IMR-90 (cell line): ENCODE data around the gene FGGY. TPM values are rescaled to one million over a fixed set of nuclear protein-coding genes. Genes with fewer than 3 reads are reported as not detected.

Experiments used
- ATAC-seq: fragments of 200-7000 bp; cut with Tn5 transposase; 2 replicates; pipeline ENCODE4 v1.9.1; 2020; ENCODE audit warnings: low read depth, mild to moderate bottlenecking, moderate library complexity
- BruUV-seq: library from RNA; stranded (reverse); fragments of 400-500 nt; replicated peaks from 2 replicates; lab custom pipeline; 2021; lab: Mats Ljungman, UMichigan
- CTCF ChIA-PET: fragments of 300-600 bp; formaldehyde crosslinking; extraction: SDS; loops from one replicate; lab custom pipeline; 2021; ENCODE audit warnings: antibody characterized with exemption; lab: Yijun Ruan, JAX
- POLR2A ChIA-PET: fragments of 300-600 bp; sonication (Branson Sonifier 250); formaldehyde crosslinking; loops from one replicate; lab custom pipeline; 2022; ENCODE audit warnings: antibody characterized with exemption; ENCODE audit not compliant: unreplicated experiment; lab: Charles Lee
- DNase-seq: peaks from one replicate; pipeline ENCODE4 v3.0.0; 2013
- H2AFZ ChIP-seq: replicated peaks from 2 replicates; pipeline ENCODE3; 2013; ENCODE audit warnings: low read length, mild to moderate bottlenecking; ENCODE audit not compliant: poor library complexity
- H2AK5ac ChIP-seq: 2 replicates; pipeline ENCODE4 v1.6.1; 2013; ENCODE audit warnings: low read depth, low read length, inconsistent platforms
- H2AK9ac ChIP-seq: replicated peaks from 2 replicates; pipeline ENCODE3; 2013; ENCODE audit warnings: mild to moderate bottlenecking, low read depth, low read length, moderate library complexity; ENCODE audit not compliant: poor library complexity
- H2BK120ac ChIP-seq: 2 replicates; pipeline ENCODE4 v1.6.1; 2013; ENCODE audit warnings: low read depth, low read length, inconsistent platforms
- H2BK15ac ChIP-seq: 3 replicates; pipeline ENCODE4 v1.6.1; 2013; ENCODE audit warnings: low read depth, low read length, inconsistent platforms
- H2BK20ac ChIP-seq: 2 replicates; pipeline ENCODE4 v1.6.1; 2013; ENCODE audit warnings: low read depth, mild to moderate bottlenecking, inconsistent platforms, low read length, moderate library complexity
- H2BK5ac ChIP-seq: 2 replicates; pipeline ENCODE4 v1.6.1; 2013; ENCODE audit warnings: mild to moderate bottlenecking, low read depth, low read length, inconsistent platforms; ENCODE audit not compliant: poor library complexity, severe bottlenecking
- H3K14ac ChIP-seq: replicated peaks from 2 replicates; pipeline ENCODE4 v1.6.1; 2013; ENCODE audit warnings: low read depth, low read length, inconsistent platforms
- H3K18ac ChIP-seq: 2 replicates; pipeline ENCODE4 v1.6.1; 2013; ENCODE audit warnings: low read depth, low read length, control low read depth
- H3K23ac ChIP-seq: 2 replicates; pipeline ENCODE4 v1.6.1; 2013; ENCODE audit warnings: low read depth, low read length, inconsistent platforms
- H3K27ac ChIP-seq: 2 replicates; pipeline ENCODE4 v1.5.1; 2013; ENCODE audit warnings: mild to moderate bottlenecking, control low read depth, low read length; ENCODE audit not compliant: insufficient read depth
- H3K27me3 ChIP-seq: 2 replicates; pipeline ENCODE4 v1.6.1; 2013; ENCODE audit warnings: low read length; ENCODE audit not compliant: control insufficient read depth, insufficient read depth
- H3K36me3 ChIP-seq: 2 replicates; pipeline ENCODE4 v1.6.1; 2013; ENCODE audit warnings: low read length, mixed read lengths; ENCODE audit not compliant: control insufficient read depth, insufficient read depth
- H3K4ac ChIP-seq: 2 replicates; pipeline ENCODE4 v1.6.1; 2013; ENCODE audit warnings: low read depth, low read length, inconsistent platforms
- H3K4me1 ChIP-seq: 2 replicates; pipeline ENCODE4 v1.6.1; 2013; ENCODE audit warnings: low read length, mixed read lengths; ENCODE audit not compliant: control insufficient read depth, insufficient read depth
- H3K4me2 ChIP-seq: 2 replicates; pipeline ENCODE4 v1.6.1; 2013; ENCODE audit warnings: low read depth, mild to moderate bottlenecking, control low read depth, low read length, moderate library complexity
- H3K4me3 ChIP-seq: 2 replicates; pipeline ENCODE4 v1.5.1; 2013; ENCODE audit warnings: low read depth, mild to moderate bottlenecking, control low read depth, low read length, moderate library complexity; ENCODE audit not compliant: insufficient read depth
- H3K56ac ChIP-seq: 2 replicates; pipeline ENCODE4 v1.6.1; 2013; ENCODE audit warnings: low read length, inconsistent platforms; ENCODE audit not compliant: insufficient read depth; ENCODE audit errors: extremely low read depth
- H3K79me1 ChIP-seq, 2 experiments: 2 replicates each; pipeline ENCODE4 v1.6.1; 2013; ENCODE audit warnings: low read length in 2 of 2, inconsistent platforms in 1 of 2, low read depth in 1 of 2
- H3K9ac ChIP-seq: 2 replicates; pipeline ENCODE4 v1.6.1; 2013; ENCODE audit warnings: low read depth, low read length, control low read depth
- H3K9me1 ChIP-seq: 2 replicates; pipeline ENCODE4 v1.6.1; 2013; ENCODE audit warnings: low read length, inconsistent platforms; ENCODE audit not compliant: insufficient read depth
- H3K9me3 ChIP-seq: 2 replicates; pipeline ENCODE4 v1.6.1; 2013; ENCODE audit warnings: low read length; ENCODE audit not compliant: control insufficient read depth, insufficient read depth
- H4K20me1 ChIP-seq: 2 replicates; pipeline ENCODE4 v1.6.1; 2013; ENCODE audit warnings: low read length, inconsistent platforms; ENCODE audit not compliant: insufficient read depth
- H4K5ac ChIP-seq: 2 replicates; pipeline ENCODE4 v1.6.1; 2013; ENCODE audit warnings: mild to moderate bottlenecking, low read depth, low read length, control low read depth
- H4K8ac ChIP-seq, 2 experiments: 2 replicates each; pipeline ENCODE4 v1.6.1; 2013; ENCODE audit warnings: low read depth in 2 of 2, low read length in 2 of 2, control low read depth in 1 of 2, inconsistent platforms in 1 of 2
- H4K91ac ChIP-seq: 2 replicates; pipeline ENCODE4 v1.6.1; 2013; ENCODE audit warnings: low read depth, low read length, inconsistent platforms; ENCODE audit not compliant: insufficient read depth
- BHLHE40 ChIP-seq: fragments of 150-350 bp; IDR thresholded peaks from 2 replicates; pipeline ENCODE4 v1.6.1; 2016; ENCODE audit warnings: mild to moderate bottlenecking, low read depth, low read length
- CEBPB ChIP-seq: IDR thresholded peaks from 2 replicates; pipeline ENCODE4 v1.6.1; 2012; ENCODE audit warnings: low read depth, low read length, improper control_type of control experiment
- CHD1 ChIP-seq: IDR thresholded peaks from 2 replicates; pipeline ENCODE4 v1.6.1; 2012; ENCODE audit warnings: low read depth, low read length, improper control_type of control experiment
- FOS ChIP-seq: fragments of 150-350 bp; IDR thresholded peaks from 2 replicates; pipeline ENCODE4 v1.6.1; 2016; ENCODE audit warnings: low read depth, low read length
- MAFK ChIP-seq: IDR thresholded peaks from 2 replicates; pipeline ENCODE4 v1.6.1; 2012; ENCODE audit warnings: low read depth, low read length, improper control_type of control experiment
- MXI1 ChIP-seq: IDR thresholded peaks from 2 replicates; pipeline ENCODE4 v1.6.1; 2012; ENCODE audit warnings: low read depth, mild to moderate bottlenecking, low read length, moderate library complexity, borderline replicate concordance
- NFE2L2 ChIP-seq: fragments of 150-350 bp; IDR thresholded peaks from 2 replicates; pipeline ENCODE4 v1.6.1; 2016; ENCODE audit warnings: low read depth, mild to moderate bottlenecking, low read length
- RAD21 ChIP-seq: IDR thresholded peaks from 2 replicates; pipeline ENCODE4 v1.6.1; 2012; ENCODE audit warnings: low read length, improper control_type of control experiment
- RCOR1 ChIP-seq: IDR thresholded peaks from 2 replicates; pipeline ENCODE4 v1.6.1; 2012; ENCODE audit warnings: mild to moderate bottlenecking, low read length, improper control_type of control experiment; ENCODE audit not compliant: insufficient replicate concordance
- RFX5 ChIP-seq: IDR thresholded peaks from 2 replicates; pipeline ENCODE4 v1.8.0; 2012; ENCODE audit warnings: low read depth, mild to moderate bottlenecking, low read length, moderate library complexity
- SMC3 ChIP-seq: fragments of 150-350 bp; IDR thresholded peaks from 2 replicates; pipeline ENCODE4 v1.6.1; 2016; ENCODE audit warnings: low read depth, mild to moderate bottlenecking, antibody characterized with exemption, low read length, moderate library complexity
- WGBS, 2 experiments: methylation state at CpG; one replicate each; pipeline versions ENCODE4 v1.1.5 to v1.1.7; 2013; ENCODE audit warnings: missing lambda C conversion rate in 2 of 2; ENCODE audit not compliant: insufficient read length in 1 of 2; ENCODE audit errors: extremely low coverage in 2 of 2; 5-methylcytosine and 5-hydroxymethylcytosine counted together
- dilution Hi-C: fragments of 300-500 bp; cut with HindIII; formaldehyde crosslinking; loops from one replicate; pipeline ENCODE4 v1.14.3; 2018; ENCODE audit warnings: low sequenced_read_pairs; ENCODE audit not compliant: unreplicated experiment
- in situ Hi-C: fragments of 300-500 bp; cut with MboI; formaldehyde crosslinking; loops from 3 replicates; pipeline ENCODE4 v1.14.3; 2019; ENCODE audit warnings: low sequenced_read_pairs, inconsistent platforms, mixed read lengths
- intact Hi-C: fragments of 100-400 bp; cut with micrococcal nuclease; formaldehyde crosslinking; loops from 2 replicates; pipeline ENCODE4 v1.10.0; 2022
- polyA plus RNA-seq, 3 experiments: library from polyadenylated mRNA; depleted of rRNA; stranded (reverse); fragments of >200 nt; gene quantifications; 2 replicates each; pipeline ENCODE4 v1.2.3, GENCODE V29; 2012; ENCODE audit warnings: low replicate concordance in 1 of 3
- total RNA-seq: library from RNA; depleted of rRNA; stranded (reverse); fragments of >200 nt; gene quantifications from 2 replicates; pipeline ENCODE4 v1.2.3, GENCODE V29; 2012
- TF ChIP-seq, protein P1 (sequence below): fragments of 150-350 bp; IDR thresholded peaks from 2 replicates; pipeline ENCODE4 v1.6.1; 2017; ENCODE audit warnings: mild to moderate bottlenecking, antibody characterized with exemption, low read length, low read depth
- TF ChIP-seq, protein P2 (sequence below): conservative IDR thresholded peaks from 2 replicates; pipeline ENCODE4 v1.5.1; 2012; ENCODE audit warnings: mild to moderate bottlenecking, low read depth, low read length, improper control_type of control experiment
- TF ChIP-seq, protein P3 (sequence below): fragments of 150-350 bp; IDR thresholded peaks from 2 replicates; pipeline ENCODE4 v1.6.1; 2016; ENCODE audit warnings: low read depth, mild to moderate bottlenecking, low read length, moderate library complexity, borderline replicate concordance

The FGGY gene
- total and polyA plus RNA-seq, 2 of the 4 experiments (the other 2 are of a cell fraction), result 5.6 to 14.0 TPM

DNA sequence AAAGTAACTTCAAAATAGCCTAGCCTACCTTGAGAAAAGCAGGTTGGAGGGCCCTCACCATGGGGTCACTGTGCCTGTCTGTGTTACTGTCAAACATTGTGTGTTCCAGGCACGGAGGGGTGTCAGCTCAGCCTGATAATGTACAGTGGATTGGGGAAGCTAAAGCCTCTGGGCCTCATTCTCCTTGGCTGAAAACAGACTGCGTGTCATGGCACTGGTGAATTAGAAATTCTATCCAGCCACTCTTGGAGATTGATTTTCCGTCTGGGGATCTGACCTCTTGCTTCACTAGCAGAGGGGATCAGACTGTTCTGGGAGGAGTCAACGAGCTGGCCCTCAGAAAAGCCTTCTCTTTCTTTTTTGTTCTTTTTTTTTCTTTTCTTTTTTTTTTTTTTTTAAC is 394.4 kb downstream of the FGGY start:
- in situ Hi-C loops, result no loop called here
- Histone ChIP-seq H3K9me1 (no peaks in the 10 kb centered on the region), H3K79me1 (no peaks in the 10 kb centered on the region), H3K4me2 (no peak overlapping the region), H3K9ac (no peak overlapping the region), H2BK20ac (peak overlapping the region; percentile 26; the same call in 1 of the 2 replicates), H2BK5ac (no peak overlapping the region), H3K56ac (no peak overlapping the region), H2AK5ac (peak overlapping the region; percentile 61), H3K27me3 (no peaks in the 10 kb centered on the region; the same call in 1 of the 2 replicates), H3K36me3 (no peaks in the 10 kb centered on the region), H3K18ac (peak overlapping the region; percentile 31; the same call in 1 of the 2 replicates), H4K20me1 (no peaks in the 10 kb centered on the region), H2BK120ac (peak overlapping the region; percentile 62; the same call in 1 of the 2 replicates), H4K5ac (no peak overlapping the region), H3K4ac (peak overlapping the region; percentile 60; the same call in 1 of the 2 replicates), H2AK9ac (no peak overlapping the region), H3K14ac (no peak overlapping the region), H3K4me3 (no peak overlapping the region), H3K27ac (no peak overlapping the region; the same call in 1 of the 2 replicates), H2AFZ (no peak overlapping the region), H4K91ac (no peak overlapping the region), H3K9me3 (no peaks in the 10 kb centered on the region; the same call in 1 of the 2 replicates), H4K8ac (peak overlapping the region in 1 of 2 experiments; percentile 34; a peak in 1 of 4 replicates), H3K23ac (no peak overlapping the region), H3K4me1 (no peaks in the 10 kb centered on the region; the same call in 1 of the 2 replicates), H2BK15ac (no peak overlapping the region)
- ATAC-seq (no peak), DNase-seq (no peak)
- intact Hi-C loops, result no loop called here
- WGBS, 2 experiments, result 80% methylated on average over 1 of the region's 4 CpGs; no CpG with 5 or more reads in 1 of the 2 experiments
- TF ChIP-seq CEBPB, result no peak
- TF ChIP-seq, protein P1, sequence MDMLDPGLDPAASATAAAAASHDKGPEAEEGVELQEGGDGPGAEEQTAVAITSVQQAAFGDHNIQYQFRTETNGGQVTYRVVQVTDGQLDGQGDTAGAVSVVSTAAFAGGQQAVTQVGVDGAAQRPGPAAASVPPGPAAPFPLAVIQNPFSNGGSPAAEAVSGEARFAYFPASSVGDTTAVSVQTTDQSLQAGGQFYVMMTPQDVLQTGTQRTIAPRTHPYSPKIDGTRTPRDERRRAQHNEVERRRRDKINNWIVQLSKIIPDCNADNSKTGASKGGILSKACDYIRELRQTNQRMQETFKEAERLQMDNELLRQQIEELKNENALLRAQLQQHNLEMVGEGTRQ, result no peak
- TF ChIP-seq NFE2L2, result no peak
- no peak for TF ChIP-seq MAFK
- TF ChIP-seq MXI1, result no peak
- no peak for TF ChIP-seq FOS
- TF ChIP-seq RAD21, result no peak
- TF ChIP-seq, protein P2, sequence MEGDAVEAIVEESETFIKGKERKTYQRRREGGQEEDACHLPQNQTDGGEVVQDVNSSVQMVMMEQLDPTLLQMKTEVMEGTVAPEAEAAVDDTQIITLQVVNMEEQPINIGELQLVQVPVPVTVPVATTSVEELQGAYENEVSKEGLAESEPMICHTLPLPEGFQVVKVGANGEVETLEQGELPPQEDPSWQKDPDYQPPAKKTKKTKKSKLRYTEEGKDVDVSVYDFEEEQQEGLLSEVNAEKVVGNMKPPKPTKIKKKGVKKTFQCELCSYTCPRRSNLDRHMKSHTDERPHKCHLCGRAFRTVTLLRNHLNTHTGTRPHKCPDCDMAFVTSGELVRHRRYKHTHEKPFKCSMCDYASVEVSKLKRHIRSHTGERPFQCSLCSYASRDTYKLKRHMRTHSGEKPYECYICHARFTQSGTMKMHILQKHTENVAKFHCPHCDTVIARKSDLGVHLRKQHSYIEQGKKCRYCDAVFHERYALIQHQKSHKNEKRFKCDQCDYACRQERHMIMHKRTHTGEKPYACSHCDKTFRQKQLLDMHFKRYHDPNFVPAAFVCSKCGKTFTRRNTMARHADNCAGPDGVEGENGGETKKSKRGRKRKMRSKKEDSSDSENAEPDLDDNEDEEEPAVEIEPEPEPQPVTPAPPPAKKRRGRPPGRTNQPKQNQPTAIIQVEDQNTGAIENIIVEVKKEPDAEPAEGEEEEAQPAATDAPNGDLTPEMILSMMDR, result no peak
- TF ChIP-seq CHD1, result no peak
- TF ChIP-seq, protein P3, sequence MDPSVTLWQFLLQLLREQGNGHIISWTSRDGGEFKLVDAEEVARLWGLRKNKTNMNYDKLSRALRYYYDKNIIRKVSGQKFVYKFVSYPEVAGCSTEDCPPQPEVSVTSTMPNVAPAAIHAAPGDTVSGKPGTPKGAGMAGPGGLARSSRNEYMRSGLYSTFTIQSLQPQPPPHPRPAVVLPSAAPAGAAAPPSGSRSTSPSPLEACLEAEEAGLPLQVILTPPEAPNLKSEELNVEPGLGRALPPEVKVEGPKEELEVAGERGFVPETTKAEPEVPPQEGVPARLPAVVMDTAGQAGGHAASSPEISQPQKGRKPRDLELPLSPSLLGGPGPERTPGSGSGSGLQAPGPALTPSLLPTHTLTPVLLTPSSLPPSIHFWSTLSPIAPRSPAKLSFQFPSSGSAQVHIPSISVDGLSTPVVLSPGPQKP, result no peak
- no peak for TF ChIP-seq SMC3
- TF ChIP-seq RCOR1, result no peak
- no peak for TF ChIP-seq BHLHE40
- no peak for TF ChIP-seq RFX5
- CTCF ChIA-PET, result no interaction called here
- POLR2A ChIA-PET, result no interaction called here
- no TSS peak for BruUV-seq
- dilution Hi-C loops, result no loop called here
